Posterior vena cava (tissue), 2 donors: Measurements from ENCODE around the gene CPVL. TPM values are rescaled to one million over a fixed set of nuclear protein-coding genes. Genes with fewer than 3 reads are reported as not detected.
"Not testable (repeated sequence)": the region's sequence is repeated elsewhere in the genome, so short reads cannot be mapped to it uniquely, and the experiment has no call there.

Experiments used
- DNase-seq: peaks from one replicate; pipeline ENCODE4 v3.0.0-alpha.2; 2020; ENCODE audit warnings: low spot score
- intact Hi-C, 2 donors: fragments of 100-400 bp; cut with DNase I; formaldehyde crosslinking; loops; one replicate each; pipeline versions ENCODE4 v1.14.1 to v1.14.2; 2022 to 2023
- total RNA-seq, 2 donors: library from RNA; stranded (reverse); fragmentation: NEBNext Ultra II Directional; extraction: Animal tissue kit (Norgen Biotek cat#: 25700); gene quantifications; one replicate each; pipeline ENCODE4 v1.2.1, GENCODE V29; 2021
- donor health status: DM: yes; HTN: yes; CAD: no.
- donor health status: DM: yes; HTN: yes; CAD: no.

The CPVL gene
- total RNA-seq, 2 donors from 2014 or later: 23.8 to 44.9 TPM

- DNase-seq: no peak
- intact Hi-C loops: no loop called here
Observed at GRCh38 chr7:29127527-29127926, 18.8 kb downstream of the CPVL start.

DNA sequence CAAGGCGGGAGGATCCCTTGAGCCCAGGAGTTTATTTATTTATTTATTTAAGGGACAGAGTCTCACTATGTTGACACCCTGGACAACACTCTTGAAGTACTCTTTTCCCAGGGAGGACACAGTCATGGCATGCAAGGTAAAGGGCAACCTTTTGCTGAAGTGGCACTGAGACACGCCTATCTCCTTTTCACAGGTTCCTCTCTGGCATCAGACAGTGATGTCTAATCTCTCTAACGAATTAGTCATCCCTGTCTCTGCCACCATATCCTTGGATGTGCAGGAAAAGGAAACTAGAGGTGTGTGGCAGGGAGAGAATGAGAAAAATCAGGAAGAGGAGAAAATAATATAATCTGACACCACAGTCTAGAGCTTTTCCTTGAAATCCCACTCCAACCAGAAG is 19.5 kb downstream of the CPVL start:
- intact Hi-C loops: no loop called here
- no peak for DNase-seq

DNA sequence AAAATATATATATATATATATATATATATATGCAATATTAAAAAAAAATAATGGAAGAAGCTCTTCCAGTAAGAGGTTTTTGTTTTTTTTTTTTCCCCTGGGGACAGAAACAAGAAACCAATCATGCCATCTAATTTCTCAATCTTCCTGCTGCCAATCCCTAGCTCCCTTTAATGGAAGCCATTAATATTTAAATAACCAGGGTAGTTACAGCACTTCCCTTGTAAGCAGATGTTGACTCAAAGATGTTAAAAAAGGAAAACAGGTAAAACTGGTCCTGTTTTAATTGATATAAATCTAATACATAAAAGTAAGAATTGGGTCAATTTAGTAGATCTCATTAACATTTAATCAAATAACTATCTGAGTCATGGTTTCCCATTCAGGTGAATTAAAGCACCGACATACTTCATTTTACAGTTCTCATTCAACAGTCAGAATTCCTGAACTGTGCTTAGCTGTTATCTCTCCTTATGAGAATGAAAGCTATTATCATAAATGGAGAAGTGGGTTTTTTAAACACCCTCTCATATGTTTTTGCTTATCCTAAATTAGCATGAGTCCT is 22.6 kb downstream of the CPVL start:
- intact Hi-C loops: no loop called here
- DNase-seq: no peak

DNA sequence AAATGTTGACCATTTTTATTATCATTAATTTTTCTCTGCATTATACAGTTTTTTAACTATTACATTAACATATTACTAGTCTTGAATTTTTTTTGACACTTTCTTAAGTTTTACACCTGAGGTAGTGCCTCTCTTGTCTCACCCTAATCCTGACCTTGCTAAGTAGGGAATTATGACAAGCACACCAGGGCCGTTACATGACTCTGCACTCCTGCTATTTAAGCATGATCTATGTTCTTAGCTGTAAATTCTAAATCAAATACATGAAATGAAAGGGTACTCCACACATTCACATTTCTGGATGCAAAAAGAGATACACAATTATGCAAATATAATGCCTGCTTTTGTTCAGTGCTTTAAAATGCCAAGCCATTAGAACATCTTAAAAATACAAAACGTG is 23.6 kb downstream of the CPVL start:
- intact Hi-C loops: no loop called here

DNA sequence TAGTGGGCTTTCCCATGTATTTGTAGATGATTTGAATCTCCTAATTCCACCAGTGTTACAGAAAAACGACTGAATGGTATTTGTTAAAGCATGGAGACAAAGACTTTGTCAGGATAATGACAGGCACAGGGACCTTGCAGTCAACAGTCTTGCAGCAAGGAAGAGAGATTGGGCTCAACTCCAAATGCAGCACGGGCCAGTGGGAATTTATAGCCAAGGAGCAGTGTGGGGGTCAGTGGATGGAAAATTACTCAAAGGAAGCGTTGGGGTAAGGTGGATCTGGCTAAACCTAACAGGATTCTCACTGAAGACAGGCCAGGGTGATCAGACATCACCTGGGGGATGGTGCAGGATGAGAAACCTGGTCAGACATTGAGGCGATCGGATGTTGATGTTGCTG is 24.3 kb downstream of the CPVL start:
- intact Hi-C loops: no loop called here
- no peak for DNase-seq

More for the DNA sequence above, 23.6 kb downstream of the CPVL start:
- no peak for DNase-seq

GRCh38 chr7:29120955-29121354 is 25.4 kb downstream of the CPVL start:
- no peak for DNase-seq
- intact Hi-C loops: no loop called here

DNA sequence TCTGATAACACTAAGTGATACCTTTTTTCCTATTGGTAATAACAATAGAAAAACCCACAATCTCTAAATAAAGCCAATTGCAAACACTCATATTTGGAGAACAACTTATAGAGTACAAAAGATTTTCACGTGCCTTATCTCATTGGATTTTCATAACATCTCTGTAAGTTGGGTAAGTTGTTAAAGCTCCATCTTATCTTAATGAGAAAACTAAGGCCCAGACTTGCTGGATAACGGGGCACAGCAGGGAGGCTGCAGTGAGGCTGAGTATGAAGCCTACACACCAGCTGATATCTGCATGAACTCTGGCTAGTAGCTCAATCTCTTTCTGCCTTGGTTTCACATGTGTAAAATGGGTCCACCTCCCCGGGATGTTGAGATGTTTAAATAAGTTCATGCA is 26.8 kb downstream of the CPVL start:
- DNase-seq: no peak
- intact Hi-C loops: loop anchor here in 1 of 2 donors (10.0 kb wide), 1 partner anchor 295 kb away; no protein-coding TSS in a partner anchor

GRCh38 chr7:29116361-29117200 is 29.8 kb downstream of the CPVL start:
- intact Hi-C loops: loop anchor here in 1 of 2 donors (10.0 kb wide), 1 partner anchor 298 kb away; no protein-coding TSS in a partner anchor
- no peak for DNase-seq

DNA sequence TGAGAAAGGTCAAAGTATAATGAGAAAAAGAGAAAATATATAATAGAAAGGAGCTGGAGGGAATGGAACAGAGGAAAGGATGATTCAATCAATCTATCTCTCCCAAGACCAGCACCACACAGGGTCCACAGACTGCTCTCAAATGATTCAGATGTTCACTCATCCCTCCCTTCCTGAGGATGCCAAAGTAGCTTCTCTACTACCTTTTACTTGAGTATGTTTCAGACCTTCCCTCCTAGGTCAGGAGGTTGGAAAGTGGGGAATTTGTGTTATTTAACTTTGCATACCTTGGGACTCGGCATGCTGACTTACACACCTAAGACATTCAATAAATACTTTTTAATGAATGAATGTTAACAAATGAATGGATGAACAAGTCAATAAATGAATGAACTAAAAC is 30.6 kb downstream of the CPVL start:
- no peak for DNase-seq
- intact Hi-C loops: loop anchor here in 1 of 2 donors (10.0 kb wide), 1 partner anchor 299 kb away; no protein-coding TSS in a partner anchor

DNA sequence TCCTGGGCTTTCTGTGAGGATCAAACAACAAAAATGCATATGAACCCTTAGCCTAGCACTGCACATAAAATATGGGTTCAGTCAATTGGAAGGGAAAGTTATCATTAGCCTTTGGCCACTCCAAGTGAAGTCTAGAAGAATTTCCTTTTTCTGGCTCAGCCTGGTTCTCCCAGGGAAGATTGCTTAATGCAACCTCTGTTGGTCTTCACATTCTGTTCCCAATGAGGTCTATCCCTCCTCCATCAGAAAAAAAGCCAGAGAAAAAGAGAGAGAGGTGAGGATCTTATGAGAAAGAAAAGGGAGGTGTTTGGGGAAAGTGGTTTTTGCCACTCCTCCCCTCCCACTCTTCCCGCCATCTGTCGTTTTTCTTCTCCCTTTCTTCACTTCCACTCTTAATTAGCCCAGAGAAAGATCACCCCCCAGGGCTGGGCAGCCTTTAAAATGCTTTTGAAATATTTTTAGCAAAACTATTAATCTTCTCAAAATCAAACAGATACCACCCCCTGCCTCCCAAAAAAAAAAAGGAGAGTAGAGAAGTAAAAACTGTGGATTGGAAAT is 31.1 kb downstream of the CPVL start:
- intact Hi-C loops: loop anchor here in 1 of 2 donors (10.0 kb wide), 1 partner anchor 300 kb away; no protein-coding TSS in a partner anchor
- DNase-seq: no peak

GRCh38 chr7:29114266-29114665 is 32.1 kb downstream of the CPVL start:
- not testable (repeated sequence) for DNase-seq
- intact Hi-C loops: loop anchor here in 1 of 2 donors (10.0 kb wide), 1 partner anchor 301 kb away; no protein-coding TSS in a partner anchor

DNA sequence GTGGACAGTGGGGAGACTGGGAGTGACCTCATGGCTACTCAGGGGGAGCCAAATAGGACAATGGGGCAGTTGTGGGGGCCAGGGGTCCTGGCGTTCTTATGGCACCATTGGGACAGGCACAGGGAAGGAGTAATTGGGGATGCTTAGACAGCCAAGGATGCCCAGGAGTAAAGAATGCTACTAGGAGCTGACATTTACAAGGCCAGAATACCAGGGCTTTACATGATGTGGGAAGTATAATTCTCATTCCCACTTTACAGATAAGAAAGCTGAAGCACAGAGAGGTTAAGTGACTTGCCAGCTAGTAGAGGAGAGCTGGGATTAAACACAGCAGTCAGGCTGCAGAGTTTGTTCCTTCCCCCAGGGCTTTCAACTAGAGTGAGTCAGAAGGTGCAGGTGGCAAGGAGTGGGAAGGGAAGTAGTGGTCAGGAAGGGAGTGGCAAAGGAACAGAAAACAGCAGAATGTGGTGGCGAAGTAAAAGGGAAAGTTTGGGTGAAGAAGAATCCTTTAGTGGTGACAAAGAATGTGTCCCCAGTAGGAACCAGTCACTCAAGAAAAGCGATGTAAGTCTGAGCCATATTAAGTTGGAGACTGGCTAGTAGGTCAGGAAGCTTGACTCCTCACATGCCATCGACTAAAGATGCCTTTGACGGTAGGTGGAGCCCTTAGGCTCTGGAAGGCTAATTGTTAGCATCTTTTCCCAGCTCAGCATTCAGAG is 32.8 kb downstream of the CPVL start:
- intact Hi-C loops: loop anchor here in 1 of 2 donors (10.0 kb wide), 1 partner anchor 301 kb away; no protein-coding TSS in a partner anchor
- DNase-seq: no peak

GRCh38 chr7:29112721-29113120 is 33.6 kb downstream of the CPVL start:
- intact Hi-C loops: loop anchor here in 1 of 2 donors (10.0 kb wide), 1 partner anchor 302 kb away; no protein-coding TSS in a partner anchor

GRCh38 chr7:29109899-29110298 is 36.4 kb downstream of the CPVL start:
- intact Hi-C loops: loop anchor here in 1 of 2 donors (2.0 to 10.0 kb wide), 3 partner anchors 155 to 305 kb away; partner anchors contain the start of gene TRIL
- DNase-seq: no peak

More at GRCh38 chr7:29112721-29113120, 33.6 kb downstream of the CPVL start:
- no peak for DNase-seq

DNA sequence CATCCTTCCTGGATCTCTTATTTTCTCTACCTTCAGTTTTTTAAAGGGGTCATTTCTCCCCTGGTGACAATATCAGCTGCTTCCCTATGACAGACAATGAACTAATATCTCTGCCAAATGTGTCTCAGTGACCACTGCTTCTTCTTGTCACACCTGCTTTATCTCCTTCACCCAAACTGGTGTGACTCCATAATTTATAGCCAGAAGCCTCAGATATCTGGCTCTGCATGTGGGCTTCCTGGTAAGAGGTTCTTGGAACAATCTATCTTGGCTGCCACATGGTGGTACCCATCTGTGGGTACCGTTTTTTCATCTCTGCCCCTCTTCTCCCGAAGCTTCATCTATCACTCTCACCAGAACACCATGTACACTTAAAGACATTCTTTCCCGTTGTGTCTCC is 37.0 kb downstream of the CPVL start:
- DNase-seq: no peak
- intact Hi-C loops: loop anchor here in 1 of 2 donors (2.0 to 10.0 kb wide), 2 partner anchors 155 to 187 kb away; partner anchors contain the start of gene TRIL

DNA sequence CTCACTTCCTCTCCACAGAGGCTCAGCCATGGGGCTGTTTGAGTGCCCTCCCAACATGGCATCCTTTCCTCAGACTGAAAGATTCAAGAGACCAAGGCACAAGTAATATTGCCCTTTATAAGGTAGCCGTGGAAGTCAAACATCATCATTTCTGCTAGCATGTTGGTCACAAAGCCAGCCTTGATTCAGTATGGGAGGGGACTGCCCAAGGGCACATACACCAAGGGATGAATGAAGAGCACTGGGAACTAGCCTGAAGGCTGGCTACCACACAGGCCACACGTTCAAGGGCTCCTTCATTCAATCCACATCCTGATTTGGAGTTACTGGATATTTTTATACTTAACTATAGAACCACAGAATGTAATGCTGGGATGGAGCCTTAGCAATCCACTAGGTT is 39.3 kb downstream of the CPVL start:
- DNase-seq: no peak
- intact Hi-C loops: loop anchor here in 1 of 2 donors (10.0 kb wide), 1 partner anchor 152 kb away; the partner anchor contains the start of gene TRIL

- no peak for DNase-seq
- intact Hi-C loops: loop anchor here in 1 of 2 donors (10.0 kb wide), 1 partner anchor 152 kb away; the partner anchor contains the start of gene TRIL
Observed at GRCh38 chr7:29106669-29106988, 39.7 kb downstream of the CPVL start.

DNA sequence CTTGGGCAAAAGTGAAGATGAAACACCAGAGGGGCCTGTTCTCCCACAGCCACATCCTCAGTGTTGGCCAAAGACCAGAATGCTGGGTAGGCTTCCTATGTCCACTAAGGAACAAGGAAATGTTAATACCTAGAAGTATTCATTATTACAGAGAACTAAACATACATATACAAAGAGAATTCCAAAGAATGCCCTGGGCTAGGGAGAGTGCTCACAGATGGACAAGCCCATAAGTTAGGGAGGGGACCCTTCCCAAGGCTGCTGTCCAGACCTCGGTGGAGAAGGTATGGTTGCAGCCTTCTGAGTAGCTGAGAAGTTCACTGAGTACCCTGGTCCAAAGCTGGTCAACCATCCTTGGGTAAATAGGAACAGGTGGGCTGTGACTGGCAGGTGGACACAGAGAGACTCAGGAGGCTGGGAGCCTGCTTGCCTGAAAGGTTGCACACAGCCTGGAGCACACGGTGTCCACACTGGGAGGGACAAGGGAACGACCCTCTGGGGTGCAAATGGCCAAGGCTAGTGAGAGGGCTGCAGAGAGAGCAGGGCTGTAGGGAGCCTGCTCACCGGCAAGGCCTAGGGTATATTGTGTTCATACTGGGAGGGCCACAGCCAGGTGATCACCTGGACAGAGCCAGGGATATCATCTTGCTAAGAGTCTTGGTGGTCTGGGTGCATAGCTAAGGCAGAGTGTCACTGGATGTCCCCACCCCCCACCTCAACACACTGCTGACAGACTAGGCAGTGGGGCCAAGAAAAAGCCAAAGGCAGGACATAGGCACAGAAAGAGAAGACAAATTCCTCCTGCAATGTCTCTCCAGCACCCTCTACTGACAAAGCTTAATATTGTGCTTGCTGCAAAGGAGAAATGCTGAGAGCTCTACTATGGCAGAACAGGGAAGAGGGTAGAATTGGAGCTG is 40.3 kb downstream of the CPVL start:
- intact Hi-C loops: loop anchor here (2.0 to 10.0 kb wide), 2 partner anchors 151 to 179 kb away; partner anchors contain the start of gene TRIL (in 1 of the 2)

More for the DNA sequence above, 40.3 kb downstream of the CPVL start:
- DNase-seq: no peak
